Germinal center (tissue), 1 donor: ENCODE measurements around the gene SORCS1.

ENCODE experiments used
- DNase-seq: peaks from one replicate; pipeline ENCODE4 v3.0.0; 2012; ENCODE audit warnings: mixed read lengths, low spot score

SORCS1 gene

DNA sequence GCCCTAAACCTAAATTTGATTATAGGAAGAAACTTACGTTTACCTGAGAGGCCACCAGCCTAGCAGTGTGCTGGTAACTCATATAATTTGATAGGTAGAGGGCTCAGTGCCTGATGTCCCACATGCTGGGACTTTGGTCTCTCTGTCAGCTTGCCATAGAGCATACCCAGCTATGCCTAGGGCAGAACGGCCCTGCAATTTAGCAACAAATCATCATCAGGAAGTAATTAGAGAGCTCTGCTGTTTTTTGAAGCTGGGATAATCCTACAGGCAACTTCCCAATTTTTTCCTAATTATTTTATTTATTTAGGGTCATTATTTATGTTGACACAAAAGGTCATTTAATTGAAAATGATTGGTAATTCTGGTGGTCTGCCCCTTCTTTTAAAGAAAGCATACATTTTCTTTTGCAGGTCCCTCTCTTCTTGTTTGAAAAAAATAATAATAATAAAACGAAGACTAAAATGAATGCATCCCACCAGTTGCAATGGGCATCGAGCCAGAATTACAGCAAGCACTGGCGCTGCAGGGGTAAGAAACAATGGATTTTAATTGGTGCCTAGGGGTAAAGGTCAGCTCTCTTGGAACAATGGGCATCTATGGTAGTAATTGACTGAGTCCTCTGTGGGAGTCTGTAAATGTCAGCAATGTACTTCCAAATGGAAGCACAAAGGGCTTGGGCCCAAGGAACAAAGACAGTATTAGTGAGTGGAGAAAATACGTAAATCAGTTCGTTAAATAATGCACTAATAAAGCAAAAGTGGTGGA is 348.0 kb downstream of the SORCS1 start:
- no peak for DNase-seq

DNA sequence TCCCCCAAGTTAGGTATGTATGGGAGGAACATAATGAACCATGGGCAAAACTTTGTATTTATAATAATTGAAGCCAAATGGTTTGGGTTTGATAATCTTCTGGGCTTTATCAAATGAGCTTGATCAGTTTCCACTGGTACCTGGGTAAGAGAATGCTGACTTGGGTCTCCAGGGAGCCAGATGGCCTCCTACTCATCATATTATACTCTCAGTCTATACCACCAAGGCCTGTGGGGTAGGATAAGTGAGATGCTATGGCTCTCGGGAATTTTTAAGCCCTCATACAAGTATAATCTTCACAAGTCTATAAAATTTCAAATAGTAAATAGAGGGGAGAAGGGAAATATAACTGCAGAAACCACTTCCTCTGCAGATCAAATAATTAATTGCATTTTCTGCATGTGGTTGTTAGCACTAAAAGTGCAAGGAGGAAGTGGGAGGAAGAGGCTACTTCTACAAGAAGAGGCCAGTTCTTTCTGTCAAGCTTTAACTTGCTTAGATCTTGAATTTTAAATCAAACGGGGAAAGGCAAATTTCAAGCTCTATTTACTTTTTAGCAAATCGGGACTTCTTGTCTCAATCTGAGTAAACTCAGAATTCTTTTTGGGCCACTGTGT is 349.0 kb downstream of the SORCS1 start:
- DNase-seq, result no peak

DNA sequence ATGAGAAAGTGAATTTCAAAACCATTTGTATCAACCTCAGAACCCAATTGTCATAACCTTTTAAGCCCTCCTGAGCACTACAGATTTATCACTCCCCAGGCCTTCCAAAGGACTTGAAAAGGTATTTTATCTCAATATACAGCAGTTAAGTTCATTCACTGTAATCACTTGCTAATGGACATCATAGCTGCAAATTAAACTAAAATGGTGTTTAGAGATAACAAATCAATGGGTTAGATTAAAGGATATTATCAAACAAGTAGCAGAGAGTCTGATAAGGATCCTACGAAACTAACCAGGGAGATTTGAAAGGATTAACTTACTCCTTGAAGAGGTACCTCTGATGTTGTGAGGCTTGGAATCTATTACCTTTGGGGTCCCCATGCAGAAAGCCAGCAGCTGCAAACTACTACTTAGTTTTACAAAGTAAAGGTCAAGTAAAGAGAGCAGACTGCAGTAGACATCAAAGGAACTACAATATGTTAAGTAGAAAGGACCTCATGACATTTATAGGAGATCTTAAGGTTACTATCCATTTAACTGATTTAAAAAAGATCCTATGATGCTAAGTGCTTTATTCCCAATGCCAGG is 359.4 kb downstream of the SORCS1 start:
- DNase-seq, result no peak

DNA sequence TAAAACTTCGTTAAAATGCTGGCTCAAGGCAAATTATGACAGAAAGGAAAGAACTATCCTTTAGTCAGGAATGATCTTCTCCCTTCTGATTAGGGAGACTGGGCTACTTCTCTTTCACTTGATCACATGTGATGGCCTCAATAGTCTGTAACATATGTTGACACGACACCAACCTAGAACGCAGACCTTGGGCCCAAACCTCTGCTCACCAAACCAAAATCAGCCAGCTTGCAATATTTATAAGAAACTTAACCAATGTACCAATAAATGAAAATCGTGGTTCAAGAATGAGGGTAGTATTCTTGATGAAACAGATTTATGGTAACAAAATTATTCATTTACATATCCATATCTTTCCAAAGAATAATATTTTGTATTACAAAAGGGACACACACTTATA is 361.6 kb downstream of the SORCS1 start:
- DNase-seq, result no peak

DNA sequence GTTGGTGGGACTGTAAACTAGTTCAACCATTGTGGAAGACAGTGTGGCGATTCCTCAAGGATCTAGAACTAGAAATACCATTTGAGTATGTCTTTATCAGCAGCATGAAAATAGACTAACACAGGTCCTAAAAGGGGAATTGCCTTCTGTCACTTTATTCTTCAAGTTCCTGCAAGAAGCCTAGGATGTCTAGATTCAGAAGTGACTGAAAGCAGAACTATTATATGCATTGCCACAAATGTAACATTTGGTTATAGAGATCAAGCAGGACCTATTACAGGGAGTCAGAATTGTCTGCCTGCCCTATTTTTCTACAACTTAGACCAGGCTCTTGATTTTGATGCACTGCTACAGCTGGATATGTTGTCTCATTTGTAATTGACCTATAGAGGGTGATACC is 364.7 kb downstream of the SORCS1 start:
- DNase-seq, result no peak

DNA sequence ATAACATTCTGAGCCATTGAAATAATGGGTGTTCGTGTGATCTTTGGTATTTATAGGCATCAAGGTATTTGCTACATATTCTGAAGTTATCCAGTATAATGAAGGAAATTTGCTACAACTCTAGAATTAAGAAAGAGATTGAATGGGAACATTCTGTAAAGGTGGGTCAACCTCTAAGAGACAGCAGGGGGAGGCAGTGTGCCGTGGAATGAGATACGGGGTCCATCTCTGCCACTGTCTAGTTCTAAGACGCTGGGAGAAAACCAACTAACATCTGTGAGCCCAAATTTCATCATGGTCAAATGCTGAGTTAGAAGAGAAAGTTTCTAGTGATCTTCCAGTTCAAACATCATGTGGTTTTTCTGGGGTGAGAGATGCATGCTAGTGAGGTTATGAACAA is 368.9 kb downstream of the SORCS1 start:
- no peak for DNase-seq

DNA sequence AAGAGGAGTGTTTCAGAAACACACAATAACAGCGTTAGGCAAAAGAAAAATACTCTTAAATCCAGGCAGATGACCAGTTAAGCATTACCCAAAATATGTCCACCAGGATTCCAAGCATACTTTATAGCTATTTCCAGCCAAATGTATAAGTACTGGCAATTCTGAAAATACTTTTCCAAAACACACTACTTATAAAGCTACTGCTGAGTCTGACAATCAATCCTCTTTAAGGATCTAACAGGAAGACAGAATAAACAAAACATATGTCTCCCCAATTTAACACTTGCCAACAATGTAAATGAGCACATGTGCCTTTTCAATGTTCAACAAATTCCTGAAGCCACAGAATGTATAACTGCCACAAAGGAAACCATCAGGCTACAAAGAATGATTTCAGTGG is 370.9 kb downstream of the SORCS1 start:
- DNase-seq, result no peak

DNA sequence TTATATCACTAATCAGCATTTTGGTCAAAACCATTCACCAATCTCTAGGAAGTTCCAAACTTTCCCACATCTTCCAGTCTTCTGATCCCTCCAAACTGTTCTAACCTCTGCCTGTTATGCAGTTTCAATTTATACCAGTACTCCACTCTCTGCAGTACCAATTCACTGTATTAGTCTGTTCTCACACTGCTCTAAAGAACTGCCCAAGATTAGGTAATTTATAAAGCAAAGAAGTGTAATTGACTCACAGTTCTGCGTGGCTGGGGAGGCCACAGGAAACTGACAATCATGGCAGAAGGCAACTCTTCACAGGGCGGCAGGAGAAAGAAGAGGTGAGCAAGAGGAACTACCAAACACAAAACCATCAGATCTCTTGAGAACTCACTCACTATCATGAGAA is 374.9 kb downstream of the SORCS1 start:
- no peak for DNase-seq

DNA sequence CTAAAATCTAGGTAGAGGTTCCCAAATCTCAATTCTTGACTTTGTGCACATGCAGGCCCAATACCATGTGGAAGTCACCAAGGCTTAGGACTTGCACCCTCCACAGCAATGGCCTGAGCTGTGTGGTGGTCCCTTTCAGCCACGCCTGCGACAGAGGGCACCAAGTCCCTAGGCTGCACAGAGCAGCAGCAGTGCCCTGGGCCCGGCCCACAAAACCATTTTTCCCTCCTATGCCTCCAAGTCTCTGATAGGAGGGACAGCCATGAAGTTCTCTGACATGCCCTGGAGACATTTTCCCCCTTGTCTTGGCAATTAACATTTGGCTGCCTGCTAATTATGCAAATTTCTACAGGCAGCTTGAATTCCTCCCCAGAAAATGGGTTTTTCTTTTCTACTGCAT is 375.5 kb downstream of the SORCS1 start:
- no peak for DNase-seq

DNA sequence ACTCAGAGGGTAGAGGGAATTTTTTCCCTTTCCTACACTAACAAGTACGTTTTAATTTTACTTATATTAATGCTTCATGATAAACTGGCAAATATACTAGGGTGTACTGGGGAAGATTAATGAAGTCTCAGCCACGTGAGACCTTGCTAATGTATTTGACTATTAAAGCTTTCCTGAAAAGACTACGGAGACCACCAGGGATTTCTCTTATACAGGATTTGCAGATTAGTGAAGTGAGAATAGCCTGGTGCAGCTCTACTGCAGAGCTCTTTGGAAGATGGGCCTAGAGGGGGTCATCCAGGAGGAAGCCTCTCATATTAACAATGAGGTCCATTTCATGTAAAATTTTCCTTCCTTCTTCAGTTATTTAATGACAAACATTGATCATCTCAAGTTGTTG is 379.0 kb downstream of the SORCS1 start:
- DNase-seq, result no peak

DNA sequence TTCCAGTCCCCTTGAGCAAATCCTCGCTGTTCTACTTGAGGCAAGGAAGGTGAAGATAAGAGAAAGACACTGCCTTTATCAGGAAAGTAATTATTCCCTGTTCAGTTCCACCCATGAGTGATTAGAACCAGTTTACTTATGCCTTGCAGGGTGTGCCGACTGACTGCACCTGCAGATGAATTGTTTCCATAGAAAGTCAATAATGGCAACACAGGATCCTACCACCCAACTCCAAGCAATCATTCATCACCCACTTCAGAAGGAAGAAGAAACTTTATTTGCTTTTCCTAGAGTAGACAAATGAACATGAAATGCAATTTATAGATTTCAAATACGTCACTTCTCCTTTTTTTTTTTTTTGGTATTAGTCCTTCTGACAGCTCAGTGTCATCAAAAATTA is 383.9 kb downstream of the SORCS1 start:
- no peak for DNase-seq

DNA sequence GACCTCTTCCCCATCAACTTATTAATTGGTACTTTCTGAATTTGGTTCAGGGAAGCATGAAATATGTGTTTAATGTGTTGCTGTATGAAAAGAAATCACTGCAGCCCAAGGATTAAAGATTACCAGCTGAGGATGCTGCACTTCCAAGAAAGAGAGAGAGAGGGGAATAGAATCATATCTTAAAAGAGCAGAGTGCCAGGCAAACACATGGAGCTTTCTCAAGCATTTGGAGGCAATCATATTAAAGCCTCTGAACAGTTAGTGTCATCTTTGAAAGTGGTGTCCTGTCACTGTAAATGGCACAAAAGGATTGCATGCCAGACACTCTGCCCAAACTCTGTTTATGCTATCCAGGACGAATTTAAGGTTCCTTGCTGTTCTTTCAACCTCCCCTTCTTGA is 386.7 kb downstream of the SORCS1 start:
- DNase-seq, result no peak

DNA sequence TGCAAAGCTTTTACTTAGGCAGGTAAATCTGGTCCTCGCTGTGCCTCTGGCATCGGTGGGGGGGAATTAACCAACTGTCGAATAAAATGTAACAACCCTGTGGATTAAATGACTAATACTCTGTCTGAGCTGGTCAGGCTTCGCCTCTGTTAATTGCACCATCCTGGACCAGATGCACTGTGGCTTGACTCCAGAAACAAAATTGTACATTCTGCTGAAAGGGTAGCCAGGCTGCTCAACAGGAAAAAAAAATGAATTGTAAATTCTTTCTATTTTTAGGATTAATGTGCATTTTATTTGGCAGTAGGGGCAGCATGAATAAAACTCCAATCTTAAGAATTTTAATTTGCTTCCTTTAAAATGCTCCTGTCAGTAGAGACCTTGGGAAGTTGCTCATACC is 389.4 kb downstream of the SORCS1 start:
- DNase-seq, result no peak

DNA sequence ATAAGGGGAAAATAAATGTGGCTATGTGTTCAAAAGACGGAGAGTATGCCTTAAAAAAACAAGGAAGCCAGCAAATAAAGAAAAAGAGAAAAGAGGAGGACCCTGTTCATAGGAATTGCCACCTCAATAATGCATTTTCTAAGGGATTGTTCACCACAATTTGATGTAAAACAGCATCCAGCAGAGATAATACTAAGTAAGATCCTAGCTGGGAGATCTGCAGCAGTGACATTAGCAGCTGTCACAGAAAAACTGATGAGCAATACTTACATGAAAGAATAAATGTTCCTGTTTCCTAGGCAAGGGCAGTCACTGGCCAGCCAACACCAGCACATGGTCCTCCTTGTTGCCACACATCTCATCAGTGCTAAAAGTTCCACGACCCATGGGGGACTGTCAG is 391.5 kb downstream of the SORCS1 start:
- no peak for DNase-seq

DNA sequence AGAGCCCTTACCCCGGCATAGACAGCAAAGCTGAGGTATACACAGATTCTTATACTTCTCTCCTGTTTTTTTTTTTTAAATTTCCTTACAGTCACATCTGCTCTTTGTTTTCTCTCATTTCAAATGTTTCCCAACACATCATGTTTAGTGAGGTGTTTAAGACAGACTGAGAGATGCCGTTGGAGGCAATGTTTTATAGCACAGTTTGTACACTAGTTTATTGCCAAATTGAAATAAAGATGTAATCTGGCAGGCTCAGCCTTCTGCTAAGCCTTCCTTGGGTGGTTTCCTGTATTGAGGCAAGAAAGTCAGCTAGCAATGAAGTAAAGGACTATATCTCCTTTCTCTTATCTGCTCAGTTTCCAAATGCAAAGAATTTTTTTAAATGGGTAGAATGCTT is 393.4 kb downstream of the SORCS1 start:
- DNase-seq, result no peak

DNA sequence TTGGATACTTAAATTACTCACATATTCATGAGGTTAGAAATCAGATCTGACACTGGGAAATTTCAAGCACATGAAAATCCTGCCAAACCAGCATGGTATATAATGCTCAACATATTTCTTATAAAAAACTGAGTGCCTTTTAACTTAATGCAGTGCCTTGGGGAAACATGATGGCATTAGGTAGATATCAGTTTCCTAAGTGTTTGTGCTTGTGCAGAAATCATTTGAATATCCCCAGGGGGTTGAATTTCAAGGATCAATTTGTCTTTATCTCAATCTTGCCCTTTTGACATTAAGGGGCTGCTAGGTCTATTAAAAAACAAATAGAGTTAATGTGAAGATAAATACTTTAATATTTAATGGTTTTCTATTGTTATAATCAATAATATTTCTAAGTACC is 396.3 kb downstream of the SORCS1 start:
- DNase-seq, result no peak

DNA sequence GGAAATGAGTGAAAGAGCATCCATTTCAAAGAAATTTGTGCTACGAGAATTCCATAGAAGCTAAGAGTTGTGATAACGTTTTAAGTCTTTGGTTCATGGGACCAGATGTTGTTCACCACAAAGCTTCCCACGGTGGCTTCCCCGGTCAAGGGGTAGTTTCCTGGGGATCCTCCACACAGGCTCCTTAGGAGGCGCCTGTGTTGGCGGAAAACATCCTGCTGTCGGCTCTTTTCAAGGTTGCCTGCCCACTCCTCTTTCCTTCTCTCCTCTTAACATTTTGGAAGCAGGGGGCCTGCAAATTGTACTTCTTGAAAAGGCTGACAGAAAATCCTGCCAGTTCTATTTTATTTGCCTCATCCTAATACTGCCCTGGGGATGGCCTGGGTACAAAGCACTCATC is 398.6 kb downstream of the SORCS1 start:
- DNase-seq, result no peak

DNA sequence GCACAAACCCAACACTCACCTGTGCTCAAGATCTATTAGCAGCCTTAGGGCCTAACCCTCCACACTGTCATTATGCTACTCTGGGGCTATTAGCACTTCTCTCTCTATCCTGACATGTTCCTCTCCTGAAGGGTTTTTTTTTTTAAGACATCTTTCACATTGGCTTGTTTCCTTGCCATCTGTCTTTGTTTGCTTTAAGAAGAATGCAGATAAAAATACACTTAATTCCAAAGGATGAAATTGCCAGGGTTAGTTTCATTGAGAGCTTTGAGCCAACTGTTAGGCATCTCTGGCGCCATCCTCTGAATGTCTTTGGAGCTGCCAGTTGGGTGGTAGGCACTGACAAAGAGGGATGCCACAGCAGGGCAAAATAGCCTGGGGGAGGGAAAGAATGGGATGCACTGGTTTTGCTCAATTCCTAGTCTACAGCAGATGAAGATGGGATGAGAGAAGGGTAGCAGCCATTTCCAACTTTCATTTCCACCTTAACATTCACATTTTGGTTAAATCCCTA is 399.2 kb downstream of the SORCS1 start:
- no peak for DNase-seq

DNA sequence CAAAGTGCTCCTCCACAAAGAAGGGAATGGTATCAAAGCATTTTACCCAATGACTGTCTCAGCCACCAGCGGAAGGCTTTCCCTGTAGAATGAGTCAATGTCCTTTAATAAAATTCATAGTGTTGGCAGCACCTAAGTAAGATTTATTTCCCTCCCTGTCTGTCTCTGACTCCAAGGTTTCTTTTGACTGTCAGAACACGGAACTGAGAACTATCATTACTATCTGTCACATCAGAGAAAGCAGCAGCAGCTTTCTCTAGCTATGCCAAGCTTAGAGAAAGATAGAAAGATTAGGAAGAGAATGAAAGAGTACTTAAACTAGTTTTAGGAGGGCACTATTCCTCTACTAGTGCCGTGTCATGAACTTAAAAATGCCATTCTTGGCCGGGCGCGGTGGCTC is 400.1 kb downstream of the SORCS1 start:
- DNase-seq, result no peak

DNA sequence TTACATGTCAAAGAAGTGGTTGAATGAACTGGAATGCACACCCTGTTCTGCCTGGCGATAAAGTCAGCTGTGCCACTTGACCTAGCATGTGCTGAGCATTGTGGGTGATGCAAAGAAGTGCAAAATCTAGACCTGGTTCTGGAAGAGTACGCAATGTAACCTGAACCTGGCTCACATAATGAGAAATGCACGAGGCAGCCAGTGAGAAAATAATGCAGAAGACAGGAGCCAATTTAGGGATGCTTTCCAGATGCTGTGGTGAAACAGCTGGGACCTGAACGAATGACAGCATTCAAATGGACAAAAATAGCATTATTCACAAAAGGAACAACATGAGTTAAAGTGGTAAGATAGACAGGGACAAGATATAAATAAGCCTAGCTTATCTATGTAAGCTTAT is 402.6 kb downstream of the SORCS1 start:
- no peak for DNase-seq

DNA sequence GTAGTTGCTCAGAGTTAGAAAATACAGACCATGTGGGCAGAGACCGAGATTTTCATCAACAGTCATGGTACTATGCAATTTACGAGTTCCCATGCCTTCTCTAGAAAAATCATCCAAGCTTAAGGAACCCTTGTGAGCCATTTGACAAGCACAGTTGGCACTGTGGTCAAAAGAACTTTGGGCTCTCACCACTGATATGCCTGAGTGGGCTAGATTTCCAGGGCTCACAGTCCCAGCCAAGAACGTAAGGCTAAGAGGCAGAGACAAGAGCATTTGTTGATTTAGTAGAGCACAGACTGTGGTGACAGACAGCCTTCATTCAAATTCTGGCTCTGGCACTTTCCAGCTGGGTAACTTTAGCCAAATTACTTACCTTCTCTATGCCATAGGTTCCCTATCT is 407.0 kb downstream of the SORCS1 start:
- no peak for DNase-seq

DNA sequence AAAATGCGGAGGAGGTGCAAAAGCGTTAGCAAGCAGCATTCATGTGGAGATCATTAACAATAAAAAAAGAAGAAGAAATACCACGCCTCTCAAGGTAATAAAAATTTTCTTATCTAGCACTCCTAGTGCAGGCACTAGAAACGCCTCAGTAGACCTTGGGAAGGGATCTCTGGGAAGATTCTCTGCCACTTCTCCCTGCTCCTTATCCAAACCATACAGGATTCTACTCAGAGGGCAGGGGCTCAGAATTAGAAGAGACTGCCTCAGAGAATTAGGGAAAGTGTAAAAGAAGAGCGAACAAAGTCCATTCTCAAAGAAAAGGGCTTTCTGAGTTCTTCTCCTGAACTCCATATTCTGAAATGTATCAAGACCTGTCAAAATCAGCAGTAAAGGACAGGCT is 413.4 kb downstream of the SORCS1 start:
- no peak for DNase-seq

DNA sequence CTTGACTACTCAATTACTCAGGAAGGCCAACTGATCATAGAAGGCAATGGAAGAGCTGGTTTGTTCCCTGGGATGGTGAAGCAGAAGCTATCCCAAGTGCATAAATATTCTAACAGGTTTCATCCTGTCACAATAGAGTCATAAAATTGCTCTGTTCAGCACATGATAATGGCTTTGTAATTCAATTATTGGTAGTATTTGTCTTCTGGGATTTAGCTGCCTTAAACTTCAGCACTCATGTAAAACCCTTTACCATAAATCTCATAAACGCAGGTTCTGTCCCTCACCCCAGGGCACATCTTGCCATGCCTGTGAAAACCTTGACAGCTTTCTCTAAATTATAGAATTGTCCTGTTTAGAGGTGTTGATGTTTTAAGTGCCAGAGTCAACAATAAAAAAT is 417.6 kb downstream of the SORCS1 start:
- DNase-seq, result no peak
